ENCODE measurements around the gene PTH2R. TPM values are rescaled to one million over a fixed set of nuclear protein-coding genes. Genes with fewer than 3 reads are reported as not detected.
"Not testable (repeated sequence)": the region's sequence is repeated elsewhere in the genome, so short reads cannot be mapped to it uniquely, and the experiment has no call there.

The PTH2R gene
- polyA plus RNA-seq, 1 donor (not counting 4 experiments of a cell fraction or from before 2014, with no cell fraction given), result not detected

DNA sequence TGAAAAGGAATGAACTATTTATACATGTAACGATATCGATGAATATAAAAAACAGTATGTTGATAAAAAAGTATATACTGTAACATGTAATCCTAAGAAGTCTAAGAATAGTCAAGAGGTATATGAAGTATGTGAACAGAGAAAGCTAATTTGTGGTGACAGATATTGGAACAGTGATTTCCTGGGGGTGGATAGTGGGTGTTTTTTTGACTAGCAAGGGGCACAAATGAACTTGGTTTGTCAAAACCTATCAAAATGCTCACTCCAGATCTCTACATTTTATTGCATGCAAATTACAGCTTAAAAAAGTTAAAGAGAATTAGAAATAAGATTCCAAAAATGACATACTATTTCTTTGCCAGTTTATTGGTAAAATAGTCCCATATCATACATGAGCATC is 35.4 kb downstream of the PTH2R start:
- no peak overlapping the region for H3K27ac ChIP-seq (ENCODE audit: control insufficient read depth, insufficient read depth, low read length)
- no peaks in the 10 kb centered on the region for H3K9me1 ChIP-seq (ENCODE audit: control insufficient read depth, extremely low read depth, insufficient read depth, low read length)
- H3K4me1 ChIP-seq (ENCODE audit: control insufficient read depth, extremely low read depth, insufficient read depth, low read length), result no peaks in the 10 kb centered on the region
- dilution Hi-C loops (cut with MboI; ENCODE audit: extremely low pct_ligation_motif_present, low sequenced_read_pairs), result no loop called here
- no peak for TF ChIP-seq EZH2 (IDR thresholded peaks at IDR 0.05; ENCODE audit: low read length)
- TF ChIP-seq, protein P1, sequence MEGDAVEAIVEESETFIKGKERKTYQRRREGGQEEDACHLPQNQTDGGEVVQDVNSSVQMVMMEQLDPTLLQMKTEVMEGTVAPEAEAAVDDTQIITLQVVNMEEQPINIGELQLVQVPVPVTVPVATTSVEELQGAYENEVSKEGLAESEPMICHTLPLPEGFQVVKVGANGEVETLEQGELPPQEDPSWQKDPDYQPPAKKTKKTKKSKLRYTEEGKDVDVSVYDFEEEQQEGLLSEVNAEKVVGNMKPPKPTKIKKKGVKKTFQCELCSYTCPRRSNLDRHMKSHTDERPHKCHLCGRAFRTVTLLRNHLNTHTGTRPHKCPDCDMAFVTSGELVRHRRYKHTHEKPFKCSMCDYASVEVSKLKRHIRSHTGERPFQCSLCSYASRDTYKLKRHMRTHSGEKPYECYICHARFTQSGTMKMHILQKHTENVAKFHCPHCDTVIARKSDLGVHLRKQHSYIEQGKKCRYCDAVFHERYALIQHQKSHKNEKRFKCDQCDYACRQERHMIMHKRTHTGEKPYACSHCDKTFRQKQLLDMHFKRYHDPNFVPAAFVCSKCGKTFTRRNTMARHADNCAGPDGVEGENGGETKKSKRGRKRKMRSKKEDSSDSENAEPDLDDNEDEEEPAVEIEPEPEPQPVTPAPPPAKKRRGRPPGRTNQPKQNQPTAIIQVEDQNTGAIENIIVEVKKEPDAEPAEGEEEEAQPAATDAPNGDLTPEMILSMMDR (optimal IDR thresholded peaks at IDR 0.05 in 1 of 3, IDR thresholded peaks at IDR 0.05 in 1 of 3, conservative IDR thresholded peaks at IDR 0.05 in 1 of 3; ENCODE audit: extremely low read depth in 1 of 3, insufficient read depth in 2 of 3, low read length in 3 of 3), result no peak
- no peaks in the 10 kb centered on the region for H3K9me3 ChIP-seq (ENCODE audit: control insufficient read depth, low read depth, low read length)
- no peaks in the 10 kb centered on the region for H3K79me2 ChIP-seq (ENCODE audit: control insufficient read depth, insufficient read depth, low read length)
- FAIRE-seq, result no peak
- no peak overlapping the region for H3K4me3 ChIP-seq (ENCODE audit: control insufficient read depth in 2 of 3, extremely low read depth in 1 of 3, insufficient read depth in 2 of 3, low read depth in 1 of 3, low read length in 3 of 3)
- no peaks in the 10 kb centered on the region for H3K27me3 ChIP-seq (ENCODE audit: control insufficient read depth, extremely low read depth, insufficient read depth, low read length)
- no peak overlapping the region for H3K9ac ChIP-seq (ENCODE audit: control insufficient read depth, extremely low read depth, insufficient read depth, low read length)
- no peaks in the 10 kb centered on the region for H4K20me1 ChIP-seq (ENCODE audit: control insufficient read depth, extremely low read depth, insufficient read depth, low read length)
- H2AFZ ChIP-seq (ENCODE audit: control insufficient read depth, low read length), result no peak overlapping the region
- no peaks in the 10 kb centered on the region for H3K36me3 ChIP-seq (ENCODE audit: control insufficient read depth in 2 of 2, extremely low read depth in 1 of 2, insufficient read depth in 2 of 2, low read length in 2 of 2)
- H3K4me2 ChIP-seq (ENCODE audit: control insufficient read depth, extremely low read depth, insufficient read depth, low read depth, low read length), result no peak overlapping the region
- no peak for DNase-seq (ENCODE audit: low read depth, low spot score)

DNA sequence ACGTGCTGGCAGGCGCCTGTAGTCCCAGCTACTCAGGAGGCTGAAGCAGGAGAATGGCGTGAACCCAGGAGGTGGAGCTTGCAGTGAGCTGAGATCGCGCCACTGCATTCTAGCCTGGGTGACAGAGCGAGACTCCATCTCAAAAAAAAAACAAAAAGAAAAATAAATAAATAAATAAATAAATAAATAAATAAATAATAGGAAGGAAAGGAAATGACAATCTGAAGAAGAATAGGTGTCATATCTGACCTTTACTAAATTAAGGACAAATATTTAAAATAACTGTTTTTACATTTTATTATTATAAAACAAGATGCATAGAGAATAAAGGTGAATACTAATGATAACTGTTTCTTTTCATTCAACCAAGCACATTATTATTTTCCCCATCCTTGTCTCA is 40.9 kb downstream of the PTH2R start:
- H3K4me1 ChIP-seq (ENCODE audit: control insufficient read depth, extremely low read depth, insufficient read depth, low read length); dilution Hi-C loops (cut with MboI; ENCODE audit: extremely low pct_ligation_motif_present, low sequenced_read_pairs); H3K4me2 ChIP-seq (ENCODE audit: control insufficient read depth, extremely low read depth, insufficient read depth, low read depth, low read length); FAIRE-seq; H3K4me3 ChIP-seq (ENCODE audit: control insufficient read depth in 2 of 3, extremely low read depth in 1 of 3, insufficient read depth in 2 of 3, low read depth in 1 of 3, low read length in 3 of 3); H3K36me3 ChIP-seq (ENCODE audit: control insufficient read depth in 2 of 2, extremely low read depth in 1 of 2, insufficient read depth in 2 of 2, low read length in 2 of 2); H3K79me2 ChIP-seq (ENCODE audit: control insufficient read depth, insufficient read depth, low read length); H2AFZ ChIP-seq (ENCODE audit: control insufficient read depth, low read length); H3K9me3 ChIP-seq (ENCODE audit: control insufficient read depth, low read depth, low read length); H3K9me1 ChIP-seq (ENCODE audit: control insufficient read depth, extremely low read depth, insufficient read depth, low read length); H3K27me3 ChIP-seq (ENCODE audit: control insufficient read depth, extremely low read depth, insufficient read depth, low read length); H3K27ac ChIP-seq (ENCODE audit: control insufficient read depth, insufficient read depth, low read length); H3K9ac ChIP-seq (ENCODE audit: control insufficient read depth, extremely low read depth, insufficient read depth, low read length); DNase-seq (ENCODE audit: low read depth, low spot score); H4K20me1 ChIP-seq (ENCODE audit: control insufficient read depth, extremely low read depth, insufficient read depth, low read length): not testable (repeated sequence)

GRCh38 chr2:208451061-208451460 is 44.5 kb downstream of the PTH2R start:
- Histone ChIP-seq H3K79me2 (ENCODE audit: control insufficient read depth, insufficient read depth, low read length) (no peaks in the 10 kb centered on the region), H3K9ac (ENCODE audit: control insufficient read depth, extremely low read depth, insufficient read depth, low read length) (no peak overlapping the region), H3K9me1 (ENCODE audit: control insufficient read depth, extremely low read depth, insufficient read depth, low read length) (no peaks in the 10 kb centered on the region), H3K4me3 (ENCODE audit: control insufficient read depth in 2 of 3, extremely low read depth in 1 of 3, insufficient read depth in 2 of 3, low read depth in 1 of 3, low read length in 3 of 3) (no peak overlapping the region), H3K27ac (ENCODE audit: control insufficient read depth, insufficient read depth, low read length) (no peak overlapping the region), H3K4me1 (ENCODE audit: control insufficient read depth, extremely low read depth, insufficient read depth, low read length) (no peaks in the 10 kb centered on the region), H4K20me1 (ENCODE audit: control insufficient read depth, extremely low read depth, insufficient read depth, low read length) (no peaks in the 10 kb centered on the region), H3K36me3 (ENCODE audit: control insufficient read depth in 2 of 2, extremely low read depth in 1 of 2, insufficient read depth in 2 of 2, low read length in 2 of 2) (no peaks in the 10 kb centered on the region), H3K9me3 (ENCODE audit: control insufficient read depth, low read depth, low read length) (no peaks in the 10 kb centered on the region), H3K27me3 (ENCODE audit: control insufficient read depth, extremely low read depth, insufficient read depth, low read length) (no peaks in the 10 kb centered on the region), H2AFZ (ENCODE audit: control insufficient read depth, low read length) (no peak overlapping the region), H3K4me2 (ENCODE audit: control insufficient read depth, extremely low read depth, insufficient read depth, low read depth, low read length) (no peak overlapping the region)
- FAIRE-seq, result no peak
- TF ChIP-seq, protein P1 (optimal IDR thresholded peaks at IDR 0.05 in 1 of 3, IDR thresholded peaks at IDR 0.05 in 1 of 3, conservative IDR thresholded peaks at IDR 0.05 in 1 of 3; ENCODE audit: extremely low read depth in 1 of 3, insufficient read depth in 2 of 3, low read length in 3 of 3), result no peak
- no peak for TF ChIP-seq EZH2 (IDR thresholded peaks at IDR 0.05; ENCODE audit: low read length)
- DNase-seq (ENCODE audit: low read depth, low spot score), result no peak
- dilution Hi-C loops (cut with MboI; ENCODE audit: extremely low pct_ligation_motif_present, low sequenced_read_pairs), result no loop called here

Measured in keratinocyte (primary cell).